NCI-H2196 treated with DMSO at 0.1 percent for 48 hours (cell line): ENCODE results near the gene SLC36A3.
A peak's percentile ranks its signal among the peaks of the same experiment; 100 is the strongest.
"Not testable (repeated sequence)": the region's sequence is repeated elsewhere in the genome, so short reads cannot be mapped to it uniquely, and the experiment has no call there.

ENCODE experiments used
- DNase-seq: peaks from one replicate; lab custom pipeline; 2025; ENCODE audit not compliant: unreplicated experiment; lab: John Stamatoyannopoulos, UW

SLC36A3 gene

GRCh38 chr5:151303666-151304065, at the start of gene SLC36A3:
Gene SLC36A3, minus strand, starts transcription at chr5:151303766. Its CDS starts 412 bp downstream, at chr5:151303354.
- DNase-seq, result no peak

GRCh38 chr5:151351671-151352070, 48.1 kb upstream of the SLC36A3 start:
- DNase-seq, result no peak

DNA sequence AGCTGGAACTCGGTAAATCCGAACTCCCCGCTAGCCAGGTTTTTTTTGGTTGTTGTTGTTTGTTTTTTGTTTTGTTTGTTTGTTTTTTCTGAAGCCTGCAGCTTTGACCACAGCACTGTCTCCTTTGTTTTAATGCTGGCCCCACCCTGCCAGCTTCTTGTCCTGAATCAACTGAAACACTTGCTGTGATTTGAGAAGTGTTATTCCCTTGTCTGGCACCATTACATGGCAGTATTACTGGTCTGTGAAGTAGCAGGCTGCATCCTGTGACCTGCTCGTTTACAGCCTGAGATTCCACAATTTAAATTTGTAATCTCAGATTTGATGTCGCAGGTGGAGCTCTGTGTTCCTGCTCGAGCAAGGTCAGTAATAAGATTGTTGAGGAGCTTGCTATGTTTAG, 45.2 kb upstream of the SLC36A3 start:
- no peak for DNase-seq

- DNase-seq, result no peak
These were observed 43.8 kb upstream of the SLC36A3 start, which contains the start of gene SLC36A2 for GRCh38 chr5:151347369-151347768. Gene SLC36A2, minus strand, starts transcription at chr5:151347559. Its CDS starts 99 bp downstream, at chr5:151347460.

- DNase-seq, result no peak
These were observed 42.4 kb upstream of the SLC36A3 start for GRCh38 chr5:151345808-151346478.

GRCh38 chr5:151345187-151345807, 41.7 kb upstream of the SLC36A3 start:
- DNase-seq, result no peak

DNA sequence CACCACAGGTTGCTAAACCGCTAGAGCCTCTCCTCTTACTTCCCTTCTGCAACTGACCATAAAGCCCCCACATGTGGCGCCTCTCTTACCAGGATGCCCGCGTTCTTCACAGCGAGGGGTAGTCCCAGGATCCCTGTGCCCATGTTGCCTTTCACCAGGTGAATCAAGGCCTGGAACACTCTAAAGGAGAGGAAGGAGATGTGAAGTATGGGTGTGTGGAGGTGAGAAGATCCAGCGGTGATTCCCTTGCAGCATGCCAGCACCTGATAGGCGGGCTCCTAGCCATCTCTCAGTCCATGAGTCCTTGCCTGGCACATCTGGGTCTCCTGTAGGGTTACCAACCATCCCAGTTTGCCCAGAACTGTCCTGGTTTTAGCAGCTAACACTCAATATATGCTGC, 40.5 kb upstream of the SLC36A3 start:
- DNase-seq, result no peak

DNA sequence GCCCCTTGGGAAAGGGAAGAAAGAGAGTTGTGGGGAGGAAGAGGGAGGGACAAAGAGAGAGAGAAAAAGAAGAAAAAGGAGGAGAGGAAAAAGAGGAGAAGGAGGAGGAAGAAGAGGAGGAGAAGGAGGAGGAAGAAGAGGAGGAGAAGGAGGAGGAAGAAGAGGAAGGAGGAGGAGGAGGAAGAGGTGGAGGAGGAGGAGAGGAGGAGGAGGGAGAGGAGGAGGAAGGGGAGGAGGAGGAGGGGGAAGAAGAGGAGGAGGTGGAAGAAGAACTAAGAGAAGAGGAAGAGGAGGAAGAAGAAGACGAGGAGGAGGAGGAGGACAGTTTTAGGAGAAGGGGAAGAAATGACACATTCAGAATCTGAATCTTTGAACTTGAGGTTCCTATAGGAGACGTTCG, 36.4 kb upstream of the SLC36A3 start:
- no peak for DNase-seq

- no peak for DNase-seq
These were observed 35.2 kb upstream of the SLC36A3 start for GRCh38 chr5:151338734-151339133.

- DNase-seq, result no peak
These were observed 29.3 kb upstream of the SLC36A3 start for GRCh38 chr5:151332857-151333256.

DNA sequence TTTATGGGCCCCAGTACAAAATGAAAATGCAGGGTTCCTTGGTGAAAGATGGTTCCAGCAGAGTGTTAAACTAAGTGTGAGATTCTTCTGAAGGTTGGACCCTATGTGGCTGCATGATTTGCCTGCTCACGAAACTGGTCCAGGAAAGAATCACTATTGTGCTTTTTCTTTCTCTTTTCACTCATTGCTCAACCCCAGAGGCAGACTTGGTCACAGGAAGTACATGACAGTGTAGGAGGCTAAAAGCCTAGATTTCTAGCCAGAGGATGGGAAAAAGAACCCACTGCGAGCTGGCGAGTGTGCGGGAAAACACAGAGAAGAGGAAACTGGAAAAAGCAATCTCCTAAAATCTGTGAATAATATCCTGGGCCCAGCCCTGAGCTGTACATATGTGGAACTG, 25.2 kb upstream of the SLC36A3 start:
- DNase-seq, result no peak

DNA sequence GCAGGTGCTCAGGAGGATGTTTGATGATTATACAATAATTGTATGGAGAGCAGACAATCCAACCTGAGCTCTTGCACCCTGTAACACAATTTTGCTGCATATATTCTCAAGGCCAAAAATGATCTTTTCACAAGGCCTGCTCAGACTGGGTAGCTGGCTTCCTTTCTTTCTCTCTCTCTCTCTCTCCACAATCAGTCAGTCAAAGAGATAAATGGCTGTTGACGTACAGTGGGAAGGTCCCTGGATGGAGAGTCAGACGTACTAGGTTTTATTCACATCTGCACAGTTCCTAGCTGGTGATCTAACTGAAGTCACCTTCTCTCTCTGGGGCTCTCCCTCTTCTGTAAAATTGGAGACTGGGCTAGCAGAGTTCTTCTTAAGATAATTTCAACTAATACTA, 24.0 kb upstream of the SLC36A3 start:
- DNase-seq, result no peak

DNA sequence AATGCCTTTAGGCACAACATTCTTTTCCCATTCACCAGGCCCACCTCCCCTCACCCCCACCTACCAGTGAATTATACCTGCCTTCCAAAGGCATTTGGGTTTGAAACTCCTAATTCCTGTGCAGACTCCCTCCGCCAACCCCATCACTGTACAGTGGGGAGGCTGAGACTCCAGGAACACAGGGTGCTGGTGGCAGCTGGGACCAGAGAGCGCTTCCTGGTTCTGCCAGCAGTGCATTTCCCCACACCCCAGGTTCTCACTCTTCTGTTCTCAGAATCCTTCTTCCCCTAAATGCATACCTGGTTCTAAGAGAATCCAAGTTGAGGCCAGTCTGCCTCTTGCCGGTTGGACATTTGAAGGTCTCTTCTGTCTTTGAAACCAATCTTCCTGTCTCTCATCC, 22.7 kb upstream of the SLC36A3 start:
- no peak for DNase-seq

DNA sequence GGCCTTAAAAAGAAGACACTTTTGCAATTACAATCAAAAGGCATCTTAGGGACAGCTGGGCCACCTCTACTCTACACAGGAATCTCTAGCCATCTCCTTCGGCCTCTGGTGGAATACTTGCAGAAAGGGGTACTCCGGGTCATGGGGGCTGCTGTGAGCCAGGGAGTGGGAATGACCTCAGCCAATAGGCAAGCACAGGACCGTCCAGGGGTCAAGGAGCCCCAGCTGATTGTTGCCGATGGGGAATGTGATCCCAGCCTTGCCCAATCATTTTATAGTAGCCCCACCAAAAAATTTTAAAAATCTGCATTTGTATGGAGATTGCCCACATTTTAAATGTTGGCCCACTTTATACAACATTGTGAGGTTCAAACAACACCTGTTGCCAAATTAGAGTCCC, 16.9 kb upstream of the SLC36A3 start:
- DNase-seq, result no peak

DNA sequence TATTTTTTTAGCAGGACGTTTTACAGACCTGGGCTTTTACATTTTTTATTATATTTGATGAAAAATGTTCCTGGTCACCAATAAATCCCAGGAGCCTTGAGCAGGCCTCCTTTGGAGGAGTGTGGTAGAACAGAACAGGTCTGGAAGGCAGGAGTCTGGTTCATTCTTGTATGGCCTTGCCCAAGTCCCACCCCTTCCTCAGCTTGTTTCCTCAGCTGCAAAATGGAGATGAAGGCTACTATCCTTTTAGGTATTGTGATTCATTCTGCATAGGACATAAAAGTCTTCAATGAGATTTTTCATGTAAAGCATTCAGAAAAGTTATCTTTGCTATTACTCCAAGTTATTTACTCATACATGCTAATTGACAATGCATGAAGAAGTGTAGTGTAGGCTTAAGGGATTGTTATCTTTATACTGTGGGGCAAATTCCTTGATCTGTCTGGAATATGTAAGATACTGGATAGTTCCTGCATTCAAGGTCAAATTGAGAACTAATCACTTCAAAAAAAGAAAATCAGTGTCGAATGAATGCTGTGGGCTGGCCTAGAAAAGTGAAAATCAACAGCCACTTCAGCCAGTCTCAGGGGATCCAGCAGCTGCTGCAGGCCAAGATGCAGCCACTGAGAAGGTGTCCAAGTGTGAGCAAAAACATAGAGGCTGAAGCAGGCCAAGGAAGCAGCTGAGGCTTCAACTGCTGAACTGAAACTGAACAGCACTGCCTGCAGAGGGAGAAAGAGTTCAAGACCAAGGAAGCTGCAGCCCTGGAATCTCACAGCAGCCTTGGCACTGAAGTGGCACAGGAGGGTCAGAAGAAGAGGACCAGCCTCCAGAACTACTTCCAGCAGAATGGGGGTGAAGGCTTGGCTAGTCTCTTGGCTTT, 15.5 kb upstream of the SLC36A3 start:
- DNase-seq, result no peak

DNA sequence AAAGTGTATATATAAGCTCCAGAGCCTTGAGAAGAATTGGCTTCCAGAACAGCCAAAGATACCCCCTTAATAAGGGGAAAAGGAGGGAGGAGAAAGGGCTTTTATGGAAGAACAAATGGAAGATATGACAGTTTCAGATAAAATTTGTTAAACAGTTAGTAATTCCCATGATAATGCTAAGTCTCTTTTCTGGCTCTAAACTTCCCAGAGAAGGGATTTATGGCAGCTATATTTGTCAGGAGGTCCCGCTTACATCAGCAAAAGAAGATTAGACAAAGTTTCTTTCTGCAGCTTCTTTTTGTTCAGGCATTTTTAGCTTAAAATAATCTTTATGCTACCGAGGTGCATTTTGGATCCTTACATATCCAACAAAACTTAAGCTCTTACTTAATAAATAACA, 14.3 kb upstream of the SLC36A3 start:
- no peak for DNase-seq

- DNase-seq, result peak; percentile 18
These were observed 12.5 kb upstream of the SLC36A3 start for GRCh38 chr5:151315998-151316597.

DNA sequence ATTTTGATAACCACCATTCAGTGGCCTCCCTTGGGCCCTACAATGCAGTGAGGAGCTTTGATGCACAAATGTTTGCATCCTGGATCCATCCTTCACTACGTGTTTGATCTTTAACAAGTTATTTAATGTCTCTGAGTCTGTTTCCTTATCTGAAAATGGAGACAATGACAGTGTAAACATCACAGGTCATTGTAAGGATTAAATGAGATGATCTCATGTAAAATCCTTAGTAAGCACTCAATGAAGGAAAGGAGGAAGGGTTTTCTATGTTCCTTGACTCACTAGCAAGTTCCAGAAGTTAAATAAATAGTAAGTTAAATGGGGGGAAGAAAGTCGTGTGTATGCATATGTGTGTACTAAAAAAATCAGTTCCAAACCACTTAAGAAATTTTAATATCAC, 9.8 kb upstream of the SLC36A3 start:
- no peak for DNase-seq

DNA sequence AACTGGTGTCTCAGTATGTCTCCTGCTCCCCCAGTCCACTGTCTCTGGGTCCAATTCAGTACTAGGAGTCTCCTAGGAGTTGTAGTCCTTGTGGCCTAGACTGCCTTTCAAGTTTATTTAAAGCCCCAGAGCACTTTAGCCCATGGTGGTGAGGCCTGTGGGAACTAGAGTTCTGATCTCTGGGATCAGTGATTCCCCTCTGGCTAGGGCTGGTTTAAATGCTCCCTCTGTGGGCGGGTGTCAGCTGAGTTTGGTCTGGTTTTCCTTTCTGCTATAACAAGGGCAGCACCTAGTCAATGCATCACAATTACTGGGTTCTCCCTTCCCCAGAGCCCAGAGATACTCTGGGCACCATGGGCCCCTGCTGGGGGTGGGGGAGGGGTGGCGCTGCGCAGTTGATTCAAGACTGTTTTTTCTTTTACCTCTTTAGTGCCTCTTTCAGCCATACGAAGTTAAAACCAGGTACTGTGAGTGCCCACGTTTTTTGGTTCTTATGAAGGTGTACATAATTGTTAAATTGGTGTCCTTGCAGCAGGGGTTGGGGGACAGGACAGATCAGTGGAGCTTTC, 9.3 kb upstream of the SLC36A3 start:
- DNase-seq, result no peak

- no peak for DNase-seq
These were observed 7.4 kb upstream of the SLC36A3 start for GRCh38 chr5:151310932-151311331.

GRCh38 chr5:151309821-151310220, 6.3 kb upstream of the SLC36A3 start:
- DNase-seq, result not testable (repeated sequence)
